Adrenal gland (tissue), 12 donors: ENCODE results near the gene DUOXA1. TPM values are rescaled to one million over a fixed set of nuclear protein-coding genes. Genes with fewer than 3 reads are reported as not detected.
A peak's percentile ranks its signal among the peaks of the same experiment; 100 is the strongest.

Source experiments
- DNase-seq, 7 donors: peaks; one replicate each; pipeline ENCODE4 v3.0.0-alpha.2; 2019 to 2020
- H3K27ac ChIP-seq, 5 donors: fragments of 200-600 bp; sonication (generic) in 4 of 5; 1 replicate in 3 of 5; 2 replicates in 2 of 5; pipeline versions ENCODE4 v1.5.1 to v1.8.0; 2016 to 2020; ENCODE audit warnings: mild to moderate bottlenecking in 1 of 5
- H3K27me3 ChIP-seq: fragments of 200-600 bp; 2 replicates; pipeline ENCODE4 v1.8.0; 2021
- H3K36me3 ChIP-seq, 2 donors: fragments of 200-600 bp; replicated peaks in 1 of 2; 1 replicate in 1 of 2; 2 replicates in 1 of 2; pipeline versions ENCODE4 v1.5.1 to v1.8.0; 2018 to 2022
- H3K4me1 ChIP-seq, 2 donors: fragments of 200-600 bp; replicated peaks in 1 of 2; 1 replicate in 1 of 2; 2 replicates in 1 of 2; pipeline versions ENCODE4 v1.5.1 to v1.8.0; 2018 to 2021
- H3K4me3 ChIP-seq, 4 donors: fragments of 200-600 bp; sonication (generic) in 3 of 4; one replicate each; pipeline ENCODE4 v1.5.1; 2016 to 2018
- H3K9me3 ChIP-seq, 3 donors: fragments of 200-600 bp; sonication (generic) in 1 of 3; replicated peaks in 1 of 3; 1 replicate in 2 of 3; 2 replicates in 1 of 3; pipeline versions ENCODE4 v1.5.1 to v1.8.0; 2016 to 2021
- CTCF ChIP-seq, 6 experiments: fragments of 450-650 bp in 4 of 6; fragments of 200-600 bp in 2 of 6; sonication (generic) in 1 of 6; IDR thresholded peaks; 1 replicate in 5 of 6; 2 replicates in 1 of 6; pipeline versions ENCODE4 v1.5.1 to v1.8.0; 2016 to 2021; ENCODE audit warnings: antibody characterized with exemption in 6 of 6, mild to moderate bottlenecking in 2 of 6, moderate library complexity in 1 of 6
- POLR2A ChIP-seq, 2 donors: fragments of 450-650 bp; IDR thresholded peaks; one replicate each; pipeline ENCODE4 v1.6.1; 2017; ENCODE audit warnings: antibody characterized with exemption in 2 of 2, mild to moderate bottlenecking in 2 of 2, moderate library complexity in 1 of 2
- WGBS, 4 donors: extraction: QIAGEN DNeasy Blood & Tissue Kit in 2 of 4; methylation state at CpG; one replicate each; pipeline versions ENCODE4 v1.1.5 to v1.1.7; 2013 to 2017; 5-methylcytosine and 5-hydroxymethylcytosine counted together
- intact Hi-C, 2 donors: fragments of 100-400 bp; cut with DNase I; formaldehyde crosslinking; loops; one replicate each; pipeline versions ENCODE4 v1.14.1 to v1.15.0; 2022 to 2023
- polyA plus RNA-seq, 3 donors: library from polyadenylated mRNA; stranded (reverse); fragments of 200-250 nt in 2 of 3; fragments of 350-450 nt in 1 of 3; fragmentation: Illumina TruSeq in 1 of 3; extraction: RNeasy Lipid Tissue Mini Kit (QIAGEN cat#74804) in 1 of 3; gene quantifications; one replicate each; pipeline ENCODE4 v1.2.3, GENCODE V29; 2013 to 2014
- total RNA-seq, 9 donors: library from RNA; depleted of rRNA in 4 of 9; stranded (reverse); fragments of >200 nt in 4 of 9; fragments of 120-200 nt in 1 of 9; fragmentation: NEBNext Ultra II Directional in 1 of 9; extraction: Animal tissue kit (Norgen Biotek cat#: 25700) in 1 of 9; gene quantifications; one replicate each; pipeline versions ENCODE4 v1.1.0 to v1.2.4, GENCODE V29; 2013 to 2023
- donor health status: healthy with polysubstance abuse.
- donor health status: Bipolar disorder and iron deficiency.
- donor health status: DM: yes; HTN: yes; CAD: no.
- donor health status: DM: no; HTN: no; CAD: no.
- donor health status: DM: no; HTN: no; CAD: no.
- donor health status: DM: yes; HTN: yes; CAD: no.

The DUOXA1 gene
- total and polyA plus RNA-seq, 12 donors, result 0.11 to 21.3 (median 5.2) TPM

- H3K27me3 ChIP-seq, result no peaks in the 10 kb centered on the region
- DNase-seq, result no peak
- no peaks in the 10 kb centered on the region for H3K9me3 ChIP-seq
- TF ChIP-seq POLR2A (IDR thresholded peaks at IDR 0.05), result no peak
- TF ChIP-seq CTCF (IDR thresholded peaks at IDR 0.05), result no peak
- no peaks in the 10 kb centered on the region for H3K36me3 ChIP-seq
- 75 to 92% (median 80%) methylated on average over 6 to 9 of the region's 9 CpGs for WGBS, 4 donors
- peak overlapping the region in 1 of 5 donors; percentile 50 for H3K27ac ChIP-seq
- peaks cover 6 to 21% of the 10 kb centered on the region in 2 donors for H3K4me1 ChIP-seq
- intact Hi-C loops, result loop anchor here (10.0 kb wide), 2 partner anchors 231 to 241 kb away; a partner anchor contains a TSS
- no peak overlapping the region for H3K4me3 ChIP-seq
Measured at GRCh38 chr15:45163508-45163856, 33.8 kb upstream of the DUOXA1 start.

GRCh38 chr15:45162771-45163507 lies 33.3 kb upstream of the DUOXA1 start:
- Histone ChIP-seq H3K4me1 (peaks cover 6 to 20% of the 10 kb centered on the region in 2 donors), H3K27me3 (no peaks in the 10 kb centered on the region), H3K27ac (peak overlapping the region in 2 of 5 donors; percentile 18 to 50), H3K36me3 (no peaks in the 10 kb centered on the region), H3K4me3 (no peak overlapping the region), H3K9me3 (no peaks in the 10 kb centered on the region)
- intact Hi-C loops, result loop anchor here (10.0 kb wide), 2 partner anchors 232 to 242 kb away; a partner anchor contains a TSS
- 6 to 19% (median 9%) methylated on average over 4 to 7 of the region's 7 CpGs for WGBS, 4 donors
- DNase-seq, result peak; percentile 79 to 92 (median 84)
- TF ChIP-seq CTCF (IDR thresholded peaks at IDR 0.05), result peak; percentile 76 to 97 (median 93)
- no peak for TF ChIP-seq POLR2A (IDR thresholded peaks at IDR 0.05)

GRCh38 chr15:45161666-45162065 lies 32.0 kb upstream of the DUOXA1 start:
- Histone ChIP-seq H3K36me3 (no peaks in the 10 kb centered on the region), H3K9me3 (no peaks in the 10 kb centered on the region)
- WGBS, 4 donors, result 91 to 95% (median 91%) methylated on average over 7 to 14 of the region's 14 CpGs

GRCh38 chr15:45157974-45158373 lies 28.3 kb upstream of the DUOXA1 start:
- WGBS, 4 donors, result 73 to 76% (median 75%) methylated on average over 1 of the region's 1 CpG
- no peak for DNase-seq

More at GRCh38 chr15:45161666-45162065, 32.0 kb upstream of the DUOXA1 start:
- Histone ChIP-seq H3K4me3 (no peak overlapping the region), H3K27me3 (no peaks in the 10 kb centered on the region), H3K27ac (no peak overlapping the region), H3K4me1 (peaks cover 6 to 20% of the 10 kb centered on the region in 2 donors)
- TF ChIP-seq POLR2A (IDR thresholded peaks at IDR 0.05) (no peak), CTCF (IDR thresholded peaks at IDR 0.05) (no peak)
- DNase-seq, result no peak
- intact Hi-C loops, result loop anchor here (10.0 kb wide), 2 partner anchors 233 to 243 kb away; a partner anchor contains a TSS

More at GRCh38 chr15:45157974-45158373, 28.3 kb upstream of the DUOXA1 start:
- intact Hi-C loops, result no loop called here
- H3K27me3 ChIP-seq, result no peaks in the 10 kb centered on the region
- no peak overlapping the region for H3K27ac ChIP-seq
- no peaks in the 10 kb centered on the region for H3K9me3 ChIP-seq
- peaks cover 0 to 11% of the 10 kb centered on the region in 2 donors for H3K4me1 ChIP-seq
- no peaks in the 10 kb centered on the region for H3K36me3 ChIP-seq
- no peak overlapping the region for H3K4me3 ChIP-seq
- no peak for TF ChIP-seq CTCF (IDR thresholded peaks at IDR 0.05)
- no peak for TF ChIP-seq POLR2A (IDR thresholded peaks at IDR 0.05)
